Measurements from ENCODE around the gene CD8A.

Gene CD8A

DNA sequence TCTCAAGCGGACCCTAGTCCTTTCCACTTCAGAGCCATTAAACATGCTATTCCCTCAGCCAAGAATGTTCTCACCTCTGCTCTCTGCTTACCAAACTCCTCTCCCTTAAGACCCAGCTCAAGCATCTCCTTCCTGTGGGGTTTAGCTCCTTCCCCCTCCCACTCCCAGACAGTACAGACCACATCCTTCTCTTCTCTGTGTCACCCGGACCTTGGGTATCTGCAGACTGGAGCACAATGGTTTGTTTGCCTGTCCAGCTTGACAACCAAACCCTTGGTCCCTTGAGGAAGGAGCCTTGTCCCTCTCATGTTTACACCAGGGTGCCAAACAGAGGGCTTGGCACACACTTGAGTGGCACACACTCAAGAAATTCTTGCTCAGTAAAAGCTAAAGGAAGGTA lies 4.1 kb upstream of the CD8A start:
- POLR2A ChIA-PET = no interaction called here
- no peak for DNase-seq (ENCODE audit: extremely low spot score)
- CTCF ChIA-PET = no interaction called here
- no peak for TF ChIP-seq FOXA1 (IDR thresholded peaks at IDR 0.05)
- no peak for TF ChIP-seq SUZ12 (IDR thresholded peaks at IDR 0.05)
- TF ChIP-seq HDGF (IDR thresholded peaks at IDR 0.05; ENCODE audit: borderline replicate concordance) = no peak
- TF ChIP-seq, protein P1, sequence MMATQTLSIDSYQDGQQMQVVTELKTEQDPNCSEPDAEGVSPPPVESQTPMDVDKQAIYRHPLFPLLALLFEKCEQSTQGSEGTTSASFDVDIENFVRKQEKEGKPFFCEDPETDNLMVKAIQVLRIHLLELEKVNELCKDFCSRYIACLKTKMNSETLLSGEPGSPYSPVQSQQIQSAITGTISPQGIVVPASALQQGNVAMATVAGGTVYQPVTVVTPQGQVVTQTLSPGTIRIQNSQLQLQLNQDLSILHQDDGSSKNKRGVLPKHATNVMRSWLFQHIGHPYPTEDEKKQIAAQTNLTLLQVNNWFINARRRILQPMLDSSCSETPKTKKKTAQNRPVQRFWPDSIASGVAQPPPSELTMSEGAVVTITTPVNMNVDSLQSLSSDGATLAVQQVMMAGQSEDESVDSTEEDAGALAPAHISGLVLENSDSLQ (IDR thresholded peaks at IDR 0.05) = no peak
- no peak for TF ChIP-seq BHLHE40 (IDR thresholded peaks at IDR 0.05; ENCODE audit: borderline replicate concordance)
- TF ChIP-seq LEF1 (IDR thresholded peaks at IDR 0.05; ENCODE audit: borderline replicate concordance) = no peak
- TF ChIP-seq SP1 (IDR thresholded peaks at IDR 0.05) = no peak
- TF ChIP-seq FOXK2 (IDR thresholded peaks at IDR 0.05) = no peak
- no peak for TF ChIP-seq CTBP1 (IDR thresholded peaks at IDR 0.05; ENCODE audit: borderline replicate concordance)
- TF ChIP-seq NFRKB (IDR thresholded peaks at IDR 0.05) = no peak
- TF ChIP-seq ELF4 (IDR thresholded peaks at IDR 0.05) = no peak
- no peak for TF ChIP-seq FOXM1 (IDR thresholded peaks at IDR 0.05; ENCODE audit: borderline replicate concordance)
- TF ChIP-seq TARDBP (IDR thresholded peaks at IDR 0.05) = no peak
- no peak for TF ChIP-seq ARNT (IDR thresholded peaks at IDR 0.05)
- no peak for TF ChIP-seq ZNF384 (IDR thresholded peaks at IDR 0.05)
- TF ChIP-seq L3MBTL2 (conservative IDR thresholded peaks at IDR 0.05) = no peak

GRCh38 chr2:86793752-86794151 lies 3.0 kb upstream of the CD8A start:
- CTCF ChIA-PET = no interaction called here
- no peak for DNase-seq (ENCODE audit: extremely low spot score)
- POLR2A ChIA-PET = no interaction called here
- no peak for TF ChIP-seq FOXK2 (IDR thresholded peaks at IDR 0.05)
- no peak for TF ChIP-seq SP1 (IDR thresholded peaks at IDR 0.05)
- TF ChIP-seq ELF4 (IDR thresholded peaks at IDR 0.05) = no peak
- no peak for TF ChIP-seq SUZ12 (IDR thresholded peaks at IDR 0.05)
- TF ChIP-seq LEF1 (IDR thresholded peaks at IDR 0.05; ENCODE audit: borderline replicate concordance) = no peak
- TF ChIP-seq TARDBP (IDR thresholded peaks at IDR 0.05) = no peak
- TF ChIP-seq, protein P1 (IDR thresholded peaks at IDR 0.05) = no peak
- no peak for TF ChIP-seq NFRKB (IDR thresholded peaks at IDR 0.05)
- TF ChIP-seq BHLHE40 (IDR thresholded peaks at IDR 0.05; ENCODE audit: borderline replicate concordance) = no peak
- no peak for TF ChIP-seq HDGF (IDR thresholded peaks at IDR 0.05; ENCODE audit: borderline replicate concordance)
- TF ChIP-seq FOXA1 (IDR thresholded peaks at IDR 0.05) = no peak
- no peak for TF ChIP-seq L3MBTL2 (conservative IDR thresholded peaks at IDR 0.05)
- no peak for TF ChIP-seq FOXM1 (IDR thresholded peaks at IDR 0.05; ENCODE audit: borderline replicate concordance)
- TF ChIP-seq ZNF384 (IDR thresholded peaks at IDR 0.05) = no peak
- no peak for TF ChIP-seq CTBP1 (IDR thresholded peaks at IDR 0.05; ENCODE audit: borderline replicate concordance)
- no peak for TF ChIP-seq ARNT (IDR thresholded peaks at IDR 0.05)

DNA sequence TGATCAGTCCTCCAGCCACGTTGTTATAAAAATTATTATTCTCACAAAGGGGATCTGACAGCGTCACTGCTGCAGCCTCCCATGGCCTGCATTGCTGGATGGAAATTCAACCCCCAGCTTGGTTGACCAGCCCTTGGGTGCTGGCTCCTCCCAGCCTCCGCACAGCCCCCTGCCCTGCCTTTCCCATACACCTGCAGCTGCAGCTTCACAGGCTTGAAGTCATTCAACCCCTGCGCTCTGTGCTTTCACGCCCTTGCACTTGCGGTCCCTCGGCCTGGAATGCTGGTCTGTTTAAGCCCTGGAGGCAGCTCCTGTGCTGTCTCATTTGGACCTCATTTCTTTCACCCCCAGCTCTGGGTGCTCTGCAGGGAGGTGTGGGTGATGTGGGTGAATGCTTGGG lies 860 bp upstream of the CD8A start:
- ChIA-PET CTCF (no interaction called here), POLR2A (no interaction called here)
- no peak for TF ChIP-seq ZNF384 (IDR thresholded peaks at IDR 0.05)
- no peak for DNase-seq (ENCODE audit: extremely low spot score)

GRCh38 chr2:86790134-86790675 lies 508 bp downstream of the CD8A start:
- ChIA-PET POLR2A (no interaction called here), CTCF (no interaction called here)

DNA sequence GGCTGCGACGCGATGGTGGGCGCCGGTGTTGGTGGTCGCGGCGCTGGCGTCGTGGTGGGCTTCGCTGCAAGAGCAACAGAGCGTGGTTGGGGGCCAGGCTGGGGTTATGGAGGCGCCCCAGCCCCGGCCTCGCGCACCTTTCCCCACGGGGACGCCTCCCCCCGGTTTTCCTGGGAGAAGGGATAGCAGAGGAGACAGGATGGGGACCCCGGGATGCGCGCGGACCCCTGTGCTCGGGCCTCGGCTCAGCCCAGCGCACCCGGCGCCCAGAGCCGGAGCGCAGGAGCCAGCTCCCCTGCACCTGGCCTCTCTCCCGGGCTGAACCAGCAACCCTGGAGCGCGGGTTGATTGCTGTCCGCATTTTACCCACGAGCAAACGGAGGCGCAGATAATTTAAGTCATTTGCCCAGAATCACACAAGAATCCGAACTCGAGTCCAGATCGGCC lies 1.0 kb downstream of the CD8A start:
- CTCF ChIA-PET = no interaction called here
- no peak for DNase-seq (ENCODE audit: extremely low spot score)
- no peak for TF ChIP-seq SUZ12 (IDR thresholded peaks at IDR 0.05)
- no peak for TF ChIP-seq LEF1 (IDR thresholded peaks at IDR 0.05; ENCODE audit: borderline replicate concordance)
- no peak for TF ChIP-seq BHLHE40 (IDR thresholded peaks at IDR 0.05; ENCODE audit: borderline replicate concordance)
- no peak for TF ChIP-seq TARDBP (IDR thresholded peaks at IDR 0.05)
- TF ChIP-seq SP1 (IDR thresholded peaks at IDR 0.05) = no peak
- no peak for TF ChIP-seq NFRKB (IDR thresholded peaks at IDR 0.05)
- TF ChIP-seq FOXM1 (IDR thresholded peaks at IDR 0.05; ENCODE audit: borderline replicate concordance) = no peak
- no peak for TF ChIP-seq HDGF (IDR thresholded peaks at IDR 0.05; ENCODE audit: borderline replicate concordance)
- TF ChIP-seq CTBP1 (IDR thresholded peaks at IDR 0.05; ENCODE audit: borderline replicate concordance) = no peak
- TF ChIP-seq FOXA1 (IDR thresholded peaks at IDR 0.05) = no peak
- TF ChIP-seq L3MBTL2 (conservative IDR thresholded peaks at IDR 0.05) = no peak
- POLR2A ChIA-PET = no interaction called here

More at GRCh38 chr2:86790134-86790675, 508 bp downstream of the CD8A start:
- DNase-seq (ENCODE audit: extremely low spot score) = no peak
- TF ChIP-seq TARDBP (IDR thresholded peaks at IDR 0.05) = no peak
- TF ChIP-seq FOXM1 (IDR thresholded peaks at IDR 0.05; ENCODE audit: borderline replicate concordance) = no peak
- TF ChIP-seq, protein P1 (IDR thresholded peaks at IDR 0.05) = no peak
- no peak for TF ChIP-seq ARNT (IDR thresholded peaks at IDR 0.05)
- no peak for TF ChIP-seq SP1 (IDR thresholded peaks at IDR 0.05)

DNA sequence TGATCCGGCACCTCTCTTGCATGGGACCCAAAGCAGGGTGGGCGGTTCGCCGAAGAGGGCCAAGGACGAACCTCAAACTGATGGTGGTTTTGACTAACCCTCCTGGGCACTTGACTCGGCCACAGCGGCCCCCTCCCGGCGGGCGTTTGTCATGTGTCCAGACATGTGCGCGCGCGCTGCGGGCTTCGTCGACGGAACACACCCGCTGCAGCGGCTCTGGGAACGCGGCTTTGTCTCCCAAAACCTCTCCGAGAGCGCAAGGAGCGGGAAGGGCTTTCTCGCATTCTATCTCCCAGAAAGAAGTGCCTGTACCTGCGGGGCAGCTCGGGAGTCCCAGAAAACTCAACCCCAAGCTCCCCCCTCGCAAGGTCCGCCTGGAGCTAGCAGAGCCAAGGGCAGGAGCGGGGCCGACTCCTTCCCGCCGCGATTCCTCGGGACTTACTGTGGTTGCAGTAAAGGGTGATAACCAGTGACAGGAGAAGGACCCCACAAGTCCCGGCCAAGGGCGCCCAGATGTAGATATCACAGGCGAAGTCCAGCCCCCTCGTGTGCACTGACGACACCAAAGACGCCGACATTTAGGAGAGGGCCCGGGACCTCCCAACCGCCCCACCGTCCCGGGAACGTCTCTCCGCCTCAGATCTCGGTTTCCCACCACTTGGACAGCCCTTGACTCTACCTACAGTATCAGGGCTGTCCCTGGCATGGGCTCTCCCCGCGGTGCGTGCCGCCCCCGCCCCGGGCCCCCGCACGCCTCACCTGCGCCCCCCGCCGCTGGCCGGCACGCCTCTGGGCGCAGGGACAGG lies 1.6 kb downstream of the CD8A start:
- POLR2A ChIA-PET = no interaction called here
- CTCF ChIA-PET = no interaction called here
- TF ChIP-seq SUZ12 (IDR thresholded peaks at IDR 0.05) = no peak
- TF ChIP-seq TARDBP (IDR thresholded peaks at IDR 0.05) = no peak
- no peak for TF ChIP-seq CTBP1 (IDR thresholded peaks at IDR 0.05; ENCODE audit: borderline replicate concordance)
- no peak for TF ChIP-seq ELF4 (IDR thresholded peaks at IDR 0.05)
- no peak for TF ChIP-seq FOXM1 (IDR thresholded peaks at IDR 0.05; ENCODE audit: borderline replicate concordance)
- TF ChIP-seq HDGF (IDR thresholded peaks at IDR 0.05; ENCODE audit: borderline replicate concordance) = no peak
- no peak for DNase-seq (ENCODE audit: extremely low spot score)
